HFF-Myc (cell line): ENCODE measurements around the gene WASL.

ENCODE experiments used
- DNase-seq: peaks from one replicate; pipeline ENCODE4 v3.0.0-alpha.2; 2011; ENCODE audit warnings: low read depth; ENCODE audit errors: extremely low read depth
- H3K4me3 ChIP-seq: replicated peaks from 2 replicates; pipeline ENCODE4 v1.5.1; 2011; ENCODE audit warnings: low read depth, mild to moderate bottlenecking, control low read depth, low read length
- CTCF ChIP-seq: IDR thresholded peaks from 2 replicates; pipeline ENCODE4 v1.5.1; 2012; ENCODE audit warnings: mild to moderate bottlenecking, low read depth, low read length, control low read depth; ENCODE audit errors: missing control alignments

WASL gene

GRCh38 chr7:123789817-123790216 is 41.0 kb upstream of the WASL start:
- no peak for TF ChIP-seq CTCF
- DNase-seq, result no peak
- no peak overlapping the region for H3K4me3 ChIP-seq

GRCh38 chr7:123789206-123789784 is 40.5 kb upstream of the WASL start:
- DNase-seq, result no peak
- H3K4me3 ChIP-seq, result no peak overlapping the region
- no peak for TF ChIP-seq CTCF

GRCh38 chr7:123788584-123788983 is 39.8 kb upstream of the WASL start:
- no peak overlapping the region for H3K4me3 ChIP-seq

GRCh38 chr7:123787220-123788007 is 38.6 kb upstream of the WASL start:
- DNase-seq, result no peak
- no peak for TF ChIP-seq CTCF
- H3K4me3 ChIP-seq, result no peak overlapping the region

More at GRCh38 chr7:123788584-123788983, 39.8 kb upstream of the WASL start:
- no peak for DNase-seq
- no peak for TF ChIP-seq CTCF

- H3K4me3 ChIP-seq, result no peak overlapping the region
- no peak for TF ChIP-seq CTCF
- no peak for DNase-seq
Measured at GRCh38 chr7:123784263-123784662, 35.5 kb upstream of the WASL start.

- no peak for DNase-seq
Measured at GRCh38 chr7:123783820-123784219, 35.0 kb upstream of the WASL start.

More at GRCh38 chr7:123783820-123784219, 35.0 kb upstream of the WASL start:
- H3K4me3 ChIP-seq, result no peak overlapping the region
- TF ChIP-seq CTCF, result no peak
